HG03442 (cell line): Measurements from ENCODE around the gene KIAA0930.
"Not testable (repeated sequence)": the region's sequence is repeated elsewhere in the genome, so short reads cannot be mapped to it uniquely, and the experiment has no call there.

Experiments used
- ATAC-seq: cut with Tn5 transposase; IDR thresholded peaks from one replicate; pipeline ENCODE4 v1.9.1; 2021; ENCODE audit warnings: mild to moderate bottlenecking, moderate library complexity; ENCODE audit not compliant: unreplicated experiment

The KIAA0930 gene

DNA sequence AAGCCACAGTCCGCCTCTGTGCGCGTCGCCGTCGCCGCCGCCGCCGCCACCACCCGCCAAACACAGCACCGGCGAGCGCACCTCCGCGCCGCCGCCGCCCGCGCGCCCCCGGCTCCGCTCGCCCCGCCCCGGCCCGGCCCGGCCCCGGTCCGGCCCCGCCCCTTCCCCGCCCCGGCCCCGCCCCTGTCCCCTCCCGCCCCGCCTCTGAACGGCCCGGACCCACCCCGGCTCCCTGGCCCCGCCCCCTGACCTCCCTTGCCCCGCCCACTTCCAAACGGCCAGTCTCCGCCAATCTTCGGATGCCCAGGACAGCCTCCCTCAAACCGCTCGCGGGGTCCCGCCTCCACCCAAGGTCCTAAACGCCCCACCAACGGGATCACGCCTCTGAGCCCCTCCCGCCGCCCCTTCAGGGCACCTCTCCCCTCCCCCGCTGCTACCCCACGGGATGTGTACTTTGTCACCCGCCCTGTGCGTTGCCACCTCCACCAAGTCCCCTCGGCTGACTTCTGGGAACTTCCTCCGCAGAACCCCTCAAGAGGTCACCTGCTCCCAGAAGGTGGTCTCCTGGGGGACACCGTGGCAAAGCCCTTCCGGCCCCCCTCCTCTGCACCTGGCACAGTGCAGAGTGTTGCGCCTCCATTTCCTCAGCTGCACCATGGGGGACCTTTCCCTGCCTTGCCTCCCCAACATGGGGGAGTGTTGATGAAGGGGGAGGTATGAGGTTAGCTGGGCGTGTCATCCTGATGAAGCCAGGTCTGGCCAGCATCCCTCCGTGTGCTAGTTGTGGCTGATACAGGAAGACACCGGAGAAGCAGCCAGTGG is at the start of gene KIAA0930:
Gene KIAA0930, minus strand, starts transcription at position 85 of the 822 bp plus-strand sequence. CDS start 191 bp downstream, outside the sequence.
- ATAC-seq = no peak

DNA sequence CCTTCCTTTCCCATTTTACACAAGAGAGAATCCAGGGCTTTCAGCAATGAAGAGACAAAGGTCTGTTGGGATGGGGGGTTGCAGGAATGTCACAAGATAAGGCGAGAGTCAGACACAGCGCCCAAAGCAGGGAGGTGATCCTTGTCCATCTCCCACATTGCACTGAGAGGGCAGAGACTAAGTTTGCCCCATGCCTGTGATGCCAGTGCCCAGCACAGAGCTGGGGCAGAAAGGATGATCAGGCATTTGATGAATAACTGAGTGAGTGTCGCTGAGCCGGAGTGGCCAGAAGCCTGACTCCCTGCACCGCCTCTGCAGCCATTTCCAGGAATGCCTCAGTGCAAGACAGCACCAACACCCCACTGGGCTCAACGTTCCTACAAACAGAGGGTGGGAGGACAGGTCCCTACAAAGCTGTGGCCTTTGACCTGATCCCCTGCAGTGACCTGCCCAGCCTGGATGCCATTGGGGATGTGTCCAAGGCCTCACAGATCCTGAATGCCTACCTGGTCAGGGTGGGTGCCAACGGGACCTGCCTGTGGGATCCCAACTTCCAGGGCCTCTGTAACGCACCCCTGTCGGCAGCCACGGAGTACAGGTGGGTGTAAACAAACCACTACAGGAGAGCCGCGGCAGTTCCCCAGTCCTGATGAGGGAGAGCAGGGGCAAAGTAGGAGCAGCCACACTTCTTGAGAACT is 46.3 kb upstream of the KIAA0930 start:
- ATAC-seq = no peak

DNA sequence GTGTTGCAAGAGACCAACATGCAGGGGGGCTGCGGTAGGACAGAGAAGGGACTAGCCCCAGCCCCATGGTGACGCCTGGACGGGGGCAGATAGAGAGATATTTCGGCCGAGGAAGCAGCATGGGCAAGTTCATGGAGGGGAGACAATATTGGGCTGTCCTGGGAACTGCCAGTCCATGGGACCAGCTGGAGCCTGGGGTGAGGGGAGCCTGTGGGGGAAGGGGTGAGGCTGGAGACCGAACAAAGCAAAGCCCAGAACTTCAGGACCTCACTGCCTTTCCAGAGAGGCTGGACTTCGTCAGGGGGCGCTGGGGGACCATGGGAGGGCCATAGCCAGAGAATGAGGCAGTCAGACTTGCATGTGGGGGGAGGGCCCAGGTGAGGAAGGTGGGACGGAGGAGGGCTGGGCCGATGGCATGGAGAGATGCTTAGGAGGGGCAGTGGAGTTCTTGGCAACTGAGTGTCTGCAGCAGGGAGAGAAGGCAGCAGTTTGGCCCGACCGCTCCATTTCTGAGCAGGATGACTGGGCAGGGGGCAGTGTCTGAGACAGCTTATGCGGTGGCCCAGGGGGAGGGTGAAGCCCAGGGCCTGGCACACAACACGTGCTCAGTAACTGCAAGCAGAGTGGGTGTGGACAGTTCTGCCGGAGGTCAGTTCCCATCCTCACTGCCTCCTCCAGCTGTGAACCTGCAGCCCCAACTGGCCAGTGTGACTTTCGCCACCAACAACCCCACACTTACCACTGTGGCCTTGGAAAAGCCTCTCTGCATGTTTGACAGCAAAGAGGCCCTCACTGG is 44.8 kb upstream of the KIAA0930 start:
- ATAC-seq = no peak

DNA sequence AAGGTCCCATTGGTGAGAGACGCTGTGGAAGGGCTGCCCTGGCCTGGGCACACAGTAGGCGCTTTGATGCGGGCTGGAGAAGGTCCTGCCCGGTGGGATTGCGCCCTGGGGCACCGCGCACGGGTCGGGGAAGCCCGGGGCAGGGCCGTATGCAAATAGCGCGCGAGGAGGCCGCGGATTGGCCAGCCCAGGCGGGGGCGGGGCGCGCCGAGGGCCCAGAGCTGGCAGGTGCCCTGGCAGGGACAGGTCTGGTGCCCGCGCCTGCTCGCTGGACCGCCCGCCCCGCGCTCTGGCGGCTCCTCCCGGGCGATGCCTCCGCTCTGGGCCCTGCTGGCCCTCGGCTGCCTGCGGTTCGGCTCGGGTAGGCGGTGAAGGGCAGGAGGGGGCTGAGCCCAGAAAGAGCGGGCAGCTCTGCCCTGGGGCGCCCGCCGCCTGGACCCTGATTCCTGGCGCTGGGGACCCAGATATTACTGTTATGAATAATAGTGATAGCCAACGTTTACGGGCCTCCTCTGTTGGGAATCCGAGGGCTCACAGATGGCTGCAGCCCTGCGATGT is 44.1 kb upstream of the KIAA0930 start, which contains the start of gene UPK3A:
Gene UPK3A, plus strand, starts transcription at position 245 of the 558 bp plus-strand sequence. Its CDS starts 65 bp downstream, at position 310.
- no peak for ATAC-seq

DNA sequence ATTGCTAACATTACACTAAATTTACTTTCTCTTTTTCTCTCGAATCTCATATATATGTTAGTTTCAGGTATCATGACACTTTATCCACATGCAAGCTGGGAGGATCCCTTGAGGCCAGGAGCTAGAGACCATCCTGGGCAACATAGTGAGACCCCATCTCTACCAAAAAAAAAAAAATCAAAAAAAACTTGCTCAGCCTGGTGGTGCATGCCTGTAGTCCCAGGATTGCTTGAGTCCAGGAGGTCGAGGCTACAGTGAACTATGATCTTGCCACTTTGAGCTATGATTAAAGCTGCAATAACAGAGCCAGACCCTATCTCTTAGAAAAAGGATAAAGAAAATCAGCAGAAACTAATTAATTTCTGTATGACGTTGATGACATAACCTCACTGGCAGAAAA is 40.3 kb upstream of the KIAA0930 start:
- ATAC-seq = no peak

DNA sequence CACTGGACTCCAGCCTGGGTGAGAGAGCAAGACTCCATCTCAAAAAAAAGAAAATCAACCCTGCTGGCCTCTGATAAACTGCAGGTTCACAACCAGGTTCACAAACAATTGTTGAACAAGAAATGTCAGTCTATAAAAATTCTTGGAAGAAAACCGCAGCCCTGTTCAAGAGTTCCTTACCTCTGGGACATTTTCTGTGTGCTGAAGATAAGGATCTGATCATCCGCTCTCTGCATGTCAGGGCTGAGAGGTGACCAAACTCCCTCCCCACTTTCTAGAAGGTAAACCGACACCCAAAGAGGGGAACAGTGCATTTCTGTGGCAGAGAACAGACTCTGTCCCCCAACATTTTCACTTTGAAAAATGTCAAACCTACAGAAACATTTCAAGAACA is 39.9 kb upstream of the KIAA0930 start:
- ATAC-seq = no peak

DNA sequence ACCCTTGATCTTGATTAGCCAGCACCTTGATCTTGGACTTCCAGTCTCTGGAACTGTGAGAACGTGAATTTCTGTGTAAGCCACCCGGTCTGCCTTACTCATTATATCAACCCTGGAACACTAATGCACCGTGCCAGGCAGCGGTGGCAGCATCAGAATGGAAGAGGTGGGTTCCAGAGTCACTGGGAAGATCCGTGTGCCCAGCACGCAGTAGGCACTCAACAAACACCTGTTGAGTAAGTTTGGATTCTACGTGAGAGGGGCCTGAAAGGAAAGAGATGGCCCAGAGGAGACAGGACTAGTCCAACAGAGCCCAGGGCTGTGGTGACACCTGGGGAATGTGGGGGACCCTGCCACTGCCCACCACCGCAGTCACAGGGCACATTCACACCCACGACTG is 37.4 kb upstream of the KIAA0930 start:
- no peak for ATAC-seq

DNA sequence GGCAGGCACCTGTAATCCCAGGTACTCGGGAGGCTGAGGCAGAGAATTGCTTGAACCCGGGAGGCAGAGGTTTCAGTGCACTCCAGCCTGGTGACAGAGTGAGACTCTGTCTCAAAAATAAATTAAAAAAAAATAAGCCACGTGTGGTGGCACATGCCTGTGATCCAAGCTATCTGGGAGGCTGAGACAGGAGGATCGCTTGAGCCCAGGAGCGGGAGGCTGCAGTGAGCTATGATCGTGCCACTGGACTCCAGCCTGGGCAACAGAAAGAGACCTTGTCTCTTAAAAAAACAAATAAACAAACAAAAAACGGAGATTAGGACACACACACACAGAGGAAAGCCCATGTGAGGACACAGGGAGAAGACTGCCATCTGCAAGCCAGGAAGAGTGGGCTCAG is 37.0 kb upstream of the KIAA0930 start:
- ATAC-seq = not testable (repeated sequence)

DNA sequence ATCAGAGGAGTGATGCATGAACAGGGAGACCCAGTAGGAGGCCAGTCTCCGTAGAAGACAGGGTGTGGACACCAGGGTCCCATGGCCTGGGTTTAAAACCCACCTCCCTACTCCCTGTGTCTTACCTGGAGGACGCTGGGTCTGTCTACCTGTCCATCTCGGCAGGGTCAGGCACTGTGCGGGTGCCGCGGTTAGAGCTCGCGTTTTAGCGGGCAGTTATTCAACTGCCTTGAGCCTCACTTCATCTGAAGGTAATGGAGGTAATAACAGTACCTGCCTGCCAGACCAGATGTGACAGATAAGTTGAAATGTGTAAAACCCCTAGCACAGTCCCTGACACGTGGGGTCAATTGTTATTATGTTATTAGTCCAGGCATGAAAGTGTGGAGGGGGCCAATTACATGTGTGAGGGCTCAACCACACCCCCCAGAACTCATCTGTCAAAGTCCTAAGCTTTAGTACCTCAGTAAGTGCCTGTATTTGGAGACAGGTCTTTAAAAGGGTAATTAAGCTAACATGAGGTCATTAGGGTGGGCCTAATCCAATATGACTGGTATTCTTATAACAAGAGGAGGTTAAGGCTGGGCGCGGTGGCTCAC is 35.9 kb upstream of the KIAA0930 start:
- no peak for ATAC-seq

DNA sequence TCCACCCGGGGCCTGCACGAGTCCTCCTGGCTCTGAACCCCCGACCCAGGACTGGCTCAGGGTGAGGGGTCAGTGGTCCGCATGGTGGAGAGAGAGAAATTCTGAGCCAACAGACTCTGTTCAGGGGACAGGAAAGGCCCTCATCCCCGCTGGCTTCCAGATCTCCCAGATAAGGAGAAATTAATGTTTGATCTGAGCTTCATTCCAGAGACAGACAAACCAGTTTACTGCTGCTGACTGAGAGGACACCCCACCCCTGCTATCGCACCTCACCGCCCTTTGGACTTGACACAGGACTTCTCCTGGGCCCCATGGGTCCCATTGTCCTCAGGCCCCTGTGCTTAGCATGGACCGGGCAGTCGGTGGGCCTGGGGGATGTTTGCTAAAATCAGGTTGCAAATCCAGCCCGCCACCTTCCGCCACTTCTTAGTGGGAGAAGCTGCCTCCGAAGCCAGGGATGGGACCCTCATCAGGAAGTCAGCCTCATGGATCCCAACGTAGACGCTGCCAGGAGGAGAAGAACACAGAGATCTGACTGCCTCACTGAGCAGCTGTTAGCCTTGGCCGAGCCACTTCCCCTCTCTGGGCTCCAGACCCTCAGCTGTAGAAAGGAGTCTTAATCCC is 32.9 kb upstream of the KIAA0930 start:
- no peak for ATAC-seq

DNA sequence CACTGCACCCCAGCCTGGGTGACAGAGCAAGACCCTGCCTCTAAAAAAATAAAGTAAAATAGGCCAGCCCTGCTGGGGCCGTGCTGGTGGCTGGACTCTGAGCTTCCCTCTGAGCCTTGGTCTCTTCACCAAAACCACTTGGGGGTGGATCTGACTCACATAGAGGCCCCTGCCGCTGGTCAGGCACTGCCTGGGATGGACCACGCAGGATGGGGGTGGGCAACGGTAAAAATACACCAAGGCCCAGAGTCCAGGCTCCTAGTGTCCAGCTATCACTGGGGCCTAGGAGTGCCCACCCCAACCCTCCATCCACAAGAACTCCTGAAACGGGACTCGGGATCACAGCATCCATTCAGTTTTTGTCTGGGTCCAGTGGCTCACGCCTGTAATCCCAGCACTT is 31.8 kb upstream of the KIAA0930 start:
- ATAC-seq = no peak

DNA sequence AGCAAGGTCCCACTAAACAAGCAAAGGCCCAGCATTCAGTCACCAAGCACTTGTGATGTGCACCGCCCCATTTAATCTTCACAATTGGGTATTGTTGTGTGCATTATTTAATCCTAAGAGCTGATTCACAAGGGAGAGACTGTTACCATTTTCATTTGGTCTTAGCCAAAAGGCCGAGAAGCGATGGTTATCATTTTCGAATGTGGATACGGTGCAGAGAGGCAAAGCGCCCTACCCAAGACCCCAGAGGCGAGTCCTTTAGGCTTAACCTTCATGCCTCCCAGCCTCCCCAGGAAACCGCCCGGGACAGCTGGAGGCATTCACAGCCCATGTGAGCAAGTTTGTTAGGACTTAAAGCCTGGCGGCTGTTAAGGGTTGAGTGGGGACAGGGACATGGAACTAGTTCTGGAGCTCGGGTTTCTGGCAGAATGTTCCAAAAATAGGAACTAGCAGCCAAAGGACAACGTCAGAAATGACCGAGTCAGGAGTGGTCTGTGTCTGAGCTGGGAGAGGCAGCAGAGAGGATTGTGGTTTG is 31.0 kb upstream of the KIAA0930 start:
- ATAC-seq = no peak

DNA sequence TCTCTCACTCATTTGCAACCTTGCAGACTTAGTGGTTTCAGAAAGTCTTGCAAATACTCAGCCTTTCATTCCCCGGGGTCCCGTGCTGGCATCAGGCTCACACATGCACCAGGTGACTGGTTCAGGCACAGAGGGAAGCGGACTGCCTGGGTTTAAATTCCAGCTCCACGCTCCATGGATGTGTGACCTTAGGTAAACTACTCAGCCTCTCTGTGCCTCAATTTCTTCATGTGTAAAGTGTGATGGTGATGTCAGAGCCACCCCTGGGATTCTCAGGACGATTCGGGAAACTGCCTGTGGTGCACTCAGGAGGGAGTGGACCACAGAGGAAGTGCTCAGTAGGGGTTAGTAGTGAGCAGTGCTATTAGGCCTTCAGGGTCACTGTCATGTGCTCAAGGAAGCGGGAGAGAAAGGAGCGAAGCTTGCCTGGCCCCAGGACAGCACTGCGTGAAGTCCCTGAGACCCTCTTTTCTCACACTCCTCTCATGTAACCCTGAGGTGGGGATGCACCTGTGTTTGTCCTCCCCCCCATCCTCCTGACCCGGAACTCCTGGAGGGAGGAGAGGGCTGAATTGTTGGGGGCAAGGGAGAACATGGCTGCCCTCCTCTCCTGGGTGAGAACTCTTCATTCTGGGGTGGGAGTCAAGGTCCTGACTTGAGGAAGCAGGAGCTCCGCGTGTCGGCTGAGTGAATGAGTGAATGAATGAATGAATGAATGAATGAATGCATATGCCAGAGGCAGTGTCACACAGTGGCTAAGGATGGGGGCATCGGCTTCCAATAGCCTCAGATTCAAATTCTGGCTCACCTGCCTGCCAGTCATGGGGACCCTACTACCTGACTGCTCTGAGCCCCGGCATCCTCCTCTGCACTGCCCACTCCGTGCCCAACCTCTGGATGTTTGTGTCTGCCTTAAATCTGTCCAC is 29.7 kb upstream of the KIAA0930 start:
- ATAC-seq = no peak

DNA sequence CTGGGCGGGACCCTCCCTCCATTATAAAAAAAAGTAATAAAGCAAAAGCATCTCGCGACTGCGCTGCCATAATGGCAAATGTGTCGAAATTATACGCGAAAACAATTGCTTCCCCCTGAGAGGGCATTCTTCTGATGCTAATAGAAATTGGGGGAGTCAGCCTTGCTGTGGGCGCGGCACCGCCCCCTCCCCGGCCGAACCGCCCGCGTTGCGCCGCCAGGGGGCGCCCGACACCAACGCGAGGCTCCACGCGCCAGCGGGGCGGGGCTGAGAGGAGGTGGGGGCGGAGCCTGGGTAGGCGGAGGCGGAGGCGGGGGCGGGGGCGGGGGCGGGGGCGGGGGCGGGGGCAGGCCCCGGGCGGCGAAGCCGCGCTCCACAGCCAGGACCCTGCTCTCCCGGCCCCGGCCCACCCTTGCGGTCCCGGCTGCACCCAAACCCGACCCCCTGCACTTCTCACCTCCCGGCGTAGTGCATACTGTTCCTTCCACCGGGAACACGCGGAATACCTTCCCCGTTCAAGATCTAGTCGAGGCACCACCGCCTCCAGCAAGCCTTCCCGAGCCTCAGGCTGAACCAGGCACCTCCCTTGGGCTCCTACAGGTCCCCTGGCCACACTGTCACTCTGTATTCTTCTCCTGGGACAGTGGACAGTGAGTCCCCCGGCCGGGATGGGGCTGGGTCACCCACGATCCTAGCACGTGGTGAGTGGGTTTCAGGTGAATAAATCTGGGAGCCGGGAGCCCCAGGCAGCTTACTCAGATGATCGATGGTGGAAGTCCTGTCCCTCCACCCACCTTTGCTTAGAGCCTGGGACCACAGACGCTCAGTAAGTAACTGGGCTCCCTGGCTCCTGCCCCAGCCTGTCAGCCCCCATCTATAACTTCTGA is 28.5 kb upstream of the KIAA0930 start:
- ATAC-seq = peak; percentile 46

DNA sequence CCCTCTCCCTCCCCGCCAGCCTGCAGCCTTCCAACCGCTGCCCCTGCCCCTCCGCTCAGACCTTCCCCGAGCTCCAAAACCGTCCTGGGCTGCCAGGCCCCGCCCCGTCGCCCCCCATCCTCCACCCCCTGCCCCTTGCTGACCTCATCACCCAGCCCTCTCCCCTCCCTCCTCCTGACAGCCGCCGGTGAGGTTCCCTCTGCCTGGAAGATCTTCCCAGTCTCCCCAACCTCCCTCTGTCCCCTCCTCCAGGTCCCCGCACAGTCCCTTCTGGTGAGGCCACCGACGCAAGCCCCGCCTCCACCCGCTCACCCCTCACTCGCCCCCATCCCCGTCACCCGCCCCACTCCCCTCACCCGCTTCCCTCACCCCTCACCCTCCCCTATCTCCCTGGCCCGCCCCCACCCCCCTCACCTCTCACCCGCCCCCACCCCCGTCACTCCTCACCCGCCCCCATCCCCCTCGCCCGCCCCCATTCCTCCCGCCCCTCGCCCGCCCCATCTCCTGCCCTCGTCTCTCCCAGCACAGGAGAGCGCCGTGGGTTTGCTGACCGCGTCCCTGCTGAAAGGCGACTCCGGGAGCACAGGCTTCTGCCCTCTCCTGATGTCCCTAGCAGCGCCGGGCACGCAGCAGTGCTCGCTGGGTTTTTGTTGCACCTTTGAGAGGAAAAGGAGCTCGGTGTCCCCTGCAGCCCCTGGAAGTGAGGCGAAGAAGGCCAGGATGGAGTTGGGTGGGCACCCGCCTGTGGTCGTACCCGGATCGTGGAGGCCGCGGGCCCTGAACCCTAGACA is 27.7 kb upstream of the KIAA0930 start:
- no peak for ATAC-seq

DNA sequence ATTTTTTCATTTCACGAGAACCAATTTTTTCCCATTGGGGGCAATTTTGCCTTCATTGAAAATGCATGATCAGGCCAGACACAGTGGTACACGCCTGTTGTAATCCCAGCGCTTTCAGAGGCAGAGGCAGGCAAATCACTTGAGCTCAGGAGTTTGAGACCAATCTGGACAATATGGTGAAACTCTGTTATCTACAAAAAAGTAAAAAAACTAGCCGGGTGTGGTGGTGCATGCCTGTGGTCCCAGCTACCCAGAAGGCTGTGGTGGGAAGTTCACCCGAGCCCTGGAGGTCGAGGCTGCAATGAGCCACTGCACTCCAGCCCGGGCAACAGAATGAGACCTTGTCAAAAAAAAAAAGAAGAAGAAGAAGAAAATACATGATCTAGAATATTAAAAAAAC is 24.8 kb upstream of the KIAA0930 start:
- no peak for ATAC-seq
